Measurements from ENCODE around the gene ZNF783. TPM values are rescaled to one million over a fixed set of nuclear protein-coding genes. Genes with fewer than 3 reads are reported as not detected.

Gene ZNF783
- total and polyA plus RNA-seq, 2 of the 8 experiments (the other 6 are each of a cell fraction or from before 2014, with no cell fraction given) = 7.3 to 8.2 TPM

DNA sequence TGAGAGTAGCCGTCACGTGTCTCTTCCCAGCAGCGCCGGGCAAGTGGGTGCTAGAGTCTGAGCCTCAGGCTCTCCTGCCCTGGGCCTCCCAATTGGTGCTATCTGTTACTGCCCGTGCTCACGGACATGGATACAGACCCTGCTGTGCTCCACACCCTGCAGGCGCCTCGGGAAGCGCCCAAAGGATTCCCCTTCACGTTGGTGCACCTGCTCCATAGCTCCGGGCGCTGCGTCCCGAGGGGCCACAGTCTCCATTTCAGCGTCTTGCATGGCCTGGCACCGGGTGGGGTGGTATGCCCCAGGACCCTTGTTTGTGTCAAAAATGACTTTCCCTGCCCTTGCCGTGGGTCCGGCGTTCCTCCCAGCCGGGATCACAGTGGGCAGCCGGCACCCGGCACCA is 36.3 kb upstream of the ZNF783 start:
- no peaks in the 10 kb centered on the region; a peak in 1 of 7 replicates for H3K4me1 ChIP-seq (replicated peaks in 1 of 4; ENCODE audit: control insufficient read depth in 3 of 4, insufficient read depth in 4 of 4, low read length in 3 of 4)
- CTCF ChIA-PET (ENCODE audit: partially characterized antibody) = interaction anchor here (1.6 kb wide), 1 partner anchor 17 kb away, joined by 3 read pairs; no protein-coding TSS in a partner anchor
- FAIRE-seq (no peak), DNase-seq (ENCODE audit: low read depth in 1 of 2, low spot score in 2 of 2) (no peak)
- H4K5ac ChIP-seq (ENCODE audit: insufficient read length, low read depth, low read length) = no peak overlapping the region
- no peak overlapping the region for H3K23ac ChIP-seq (ENCODE audit: insufficient read length)
- H3K9ac ChIP-seq (replicated peaks in 1 of 4; ENCODE audit: extremely low read depth in 1 of 4, low read depth in 3 of 4, low read length in 3 of 4) = no peak overlapping the region
- H3K9me3 ChIP-seq (ENCODE audit: insufficient read depth in 2 of 2, low read depth in 1 of 2, low read length in 1 of 2) = no peaks in the 10 kb centered on the region
- H4K8ac ChIP-seq (ENCODE audit: extremely low read depth, insufficient read depth, low read length) = no peak overlapping the region
- TF ChIP-seq TCF12 (IDR thresholded peaks at IDR 0.05; ENCODE audit: low read depth, low read length) = no peak
- TF ChIP-seq, protein P1, sequence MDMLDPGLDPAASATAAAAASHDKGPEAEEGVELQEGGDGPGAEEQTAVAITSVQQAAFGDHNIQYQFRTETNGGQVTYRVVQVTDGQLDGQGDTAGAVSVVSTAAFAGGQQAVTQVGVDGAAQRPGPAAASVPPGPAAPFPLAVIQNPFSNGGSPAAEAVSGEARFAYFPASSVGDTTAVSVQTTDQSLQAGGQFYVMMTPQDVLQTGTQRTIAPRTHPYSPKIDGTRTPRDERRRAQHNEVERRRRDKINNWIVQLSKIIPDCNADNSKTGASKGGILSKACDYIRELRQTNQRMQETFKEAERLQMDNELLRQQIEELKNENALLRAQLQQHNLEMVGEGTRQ (IDR thresholded peaks at IDR 0.05; ENCODE audit: low read length) = no peak
- no peak for TF ChIP-seq SIRT6 (IDR thresholded peaks at IDR 0.05; ENCODE audit: low read length)
- no peak for TF ChIP-seq KDM1A (IDR thresholded peaks at IDR 0.05; ENCODE audit: borderline replicate concordance, low read length)
- TF ChIP-seq PHF8 (conservative IDR thresholded peaks at IDR 0.05; ENCODE audit: low read depth, low read length) = no peak
- TF ChIP-seq, protein P2, sequence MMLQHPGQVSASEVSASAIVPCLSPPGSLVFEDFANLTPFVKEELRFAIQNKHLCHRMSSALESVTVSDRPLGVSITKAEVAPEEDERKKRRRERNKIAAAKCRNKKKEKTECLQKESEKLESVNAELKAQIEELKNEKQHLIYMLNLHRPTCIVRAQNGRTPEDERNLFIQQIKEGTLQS (IDR thresholded peaks at IDR 0.05; ENCODE audit: insufficient read depth, low read depth, low read length) = no peak
- TF ChIP-seq POU5F1 (IDR thresholded peaks at IDR 0.05; ENCODE audit: low read depth, low read length) = no peak
- TF ChIP-seq, protein P3, sequence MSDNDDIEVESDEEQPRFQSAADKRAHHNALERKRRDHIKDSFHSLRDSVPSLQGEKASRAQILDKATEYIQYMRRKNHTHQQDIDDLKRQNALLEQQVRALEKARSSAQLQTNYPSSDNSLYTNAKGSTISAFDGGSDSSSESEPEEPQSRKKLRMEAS (IDR thresholded peaks at IDR 0.05) = no peak
- no peak for TF ChIP-seq GABPA (IDR thresholded peaks at IDR 0.05; ENCODE audit: borderline replicate concordance, insufficient read depth, low read length)
- no peak overlapping the region for H3K14ac ChIP-seq (ENCODE audit: insufficient read length)
- no peak overlapping the region for H3K27ac ChIP-seq (ENCODE audit: low read depth, low read length)
- no peak overlapping the region for H2BK120ac ChIP-seq (replicated peaks; ENCODE audit: low read depth, low read length)
- H2AFZ ChIP-seq (ENCODE audit: low read length) = no peak overlapping the region
- no peak overlapping the region for H2BK15ac ChIP-seq (ENCODE audit: low read length)
- H2BK12ac ChIP-seq (ENCODE audit: low read depth, low read length) = no peak overlapping the region
- H2BK20ac ChIP-seq (ENCODE audit: low read length) = no peak overlapping the region
- H4K20me1 ChIP-seq (replicated peaks in 1 of 2; ENCODE audit: control insufficient read depth in 1 of 2, insufficient read depth in 2 of 2, low read length in 2 of 2) = peaks cover 0 to 10% of the 10 kb centered on the region in 2 experiments
- POLR2A ChIA-PET (ENCODE audit: partially characterized antibody) = interaction anchor here (1.1 kb wide), 1 partner anchor 24 kb away, joined by 6 read pairs; no protein-coding TSS in a partner anchor
- no peaks in the 10 kb centered on the region for H3K79me2 ChIP-seq (ENCODE audit: control insufficient read depth in 1 of 2, insufficient read depth in 2 of 2, low read length in 2 of 2)
- H2BK5ac ChIP-seq (ENCODE audit: low read depth, low read length) = no peak overlapping the region
- no peak overlapping the region for H4K91ac ChIP-seq (replicated peaks; ENCODE audit: insufficient read length, low read length)
- H3K79me1 ChIP-seq (ENCODE audit: low read depth, low read length) = peaks cover 2% of the 10 kb centered on the region; the same call in 1 of the 2 replicates
- H3K4me2 ChIP-seq (ENCODE audit: insufficient read depth in 1 of 2, low read depth in 2 of 2, low read length in 2 of 2) = no peak overlapping the region
- H2AK5ac ChIP-seq (ENCODE audit: low read depth, low read length) = no peak overlapping the region
- no peak overlapping the region for H3K18ac ChIP-seq (ENCODE audit: extremely low read depth, low read length)
- H3K23me2 ChIP-seq (ENCODE audit: low read depth, low read length) = 0 out of 2 replicates have a peak, but pooled peaks cover 4% of the 10 kb centered on the region
- no peak overlapping the region for H3K4me3 ChIP-seq (ENCODE audit: extremely low read depth in 1 of 4, insufficient read depth in 2 of 4, low read depth in 3 of 4, low read length in 4 of 4)
- WGBS, 2 experiments (ENCODE audit: extremely low coverage in 1 of 2, insufficient coverage in 1 of 2, insufficient read length in 1 of 2, insufficient replicate concordance in 2 of 2, low coverage in 1 of 2, low lambda C conversion rate in 2 of 2, missing lambda C conversion rate in 1 of 2) = 94% methylated on average over 22 of the region's 22 CpGs; no CpG with 5 or more reads in 1 of the 2 experiments
- no peak overlapping the region for H3K4ac ChIP-seq (replicated peaks; ENCODE audit: insufficient read length, low read depth, low read length)
- peaks cover 0 to 20% (median 5%) of the 10 kb centered on the region in 4 experiments; a peak in 6 of 8 replicates for H3K36me3 ChIP-seq (ENCODE audit: control insufficient read depth in 2 of 4, insufficient read depth in 4 of 4, low read length in 3 of 4)
- H3K56ac ChIP-seq (replicated peaks; ENCODE audit: insufficient read length, low read depth, low read length) = no peak overlapping the region
- no peaks in the 10 kb centered on the region for H3K27me3 ChIP-seq (replicated peaks in 1 of 4; ENCODE audit: control insufficient read depth in 3 of 4, extremely low read depth in 1 of 4, insufficient read depth in 3 of 4, low read length in 3 of 4)

Data from H1 (cell line).